ENCODE data around the gene GNAT3.

GNAT3 gene

GRCh38 chr7:80466636-80467035, 45.2 kb downstream of the GNAT3 start:
- DNase-seq (ENCODE audit: low read depth in 4 of 4, low spot score in 1 of 4), result no peak

DNA sequence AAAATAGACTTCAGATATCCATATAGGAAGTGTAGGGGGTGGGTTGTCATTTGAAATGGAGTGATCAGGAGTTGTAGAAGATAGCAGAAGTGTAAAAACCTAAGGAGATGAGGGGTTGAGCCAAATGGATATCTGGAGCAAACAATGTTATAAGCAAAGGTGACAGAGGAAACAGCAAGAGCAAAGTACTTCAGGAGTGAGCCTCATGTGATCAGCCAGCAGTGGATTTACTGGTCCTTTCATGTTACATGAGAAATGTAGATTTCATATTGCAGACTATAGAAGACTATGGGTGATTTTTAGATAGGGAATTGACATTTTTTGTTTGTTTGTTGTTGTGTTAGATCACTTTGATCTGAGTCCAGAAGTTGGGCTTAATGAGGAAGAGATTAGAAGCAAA, 47.7 kb downstream of the GNAT3 start:
- DNase-seq (ENCODE audit: low read depth in 4 of 4, low spot score in 1 of 4), result no peak

GRCh38 chr7:80463272-80463920, 48.5 kb downstream of the GNAT3 start:
- no peak for DNase-seq (ENCODE audit: low read depth in 4 of 4, low spot score in 1 of 4)

- no peak for DNase-seq (ENCODE audit: low read depth in 4 of 4, low spot score in 1 of 4)
These were observed 51.0 kb downstream of the GNAT3 start for GRCh38 chr7:80460857-80461256.

GRCh38 chr7:80459776-80460510, 51.9 kb downstream of the GNAT3 start:
- DNase-seq (ENCODE audit: low read depth in 4 of 4, low spot score in 1 of 4), result no peak

DNA sequence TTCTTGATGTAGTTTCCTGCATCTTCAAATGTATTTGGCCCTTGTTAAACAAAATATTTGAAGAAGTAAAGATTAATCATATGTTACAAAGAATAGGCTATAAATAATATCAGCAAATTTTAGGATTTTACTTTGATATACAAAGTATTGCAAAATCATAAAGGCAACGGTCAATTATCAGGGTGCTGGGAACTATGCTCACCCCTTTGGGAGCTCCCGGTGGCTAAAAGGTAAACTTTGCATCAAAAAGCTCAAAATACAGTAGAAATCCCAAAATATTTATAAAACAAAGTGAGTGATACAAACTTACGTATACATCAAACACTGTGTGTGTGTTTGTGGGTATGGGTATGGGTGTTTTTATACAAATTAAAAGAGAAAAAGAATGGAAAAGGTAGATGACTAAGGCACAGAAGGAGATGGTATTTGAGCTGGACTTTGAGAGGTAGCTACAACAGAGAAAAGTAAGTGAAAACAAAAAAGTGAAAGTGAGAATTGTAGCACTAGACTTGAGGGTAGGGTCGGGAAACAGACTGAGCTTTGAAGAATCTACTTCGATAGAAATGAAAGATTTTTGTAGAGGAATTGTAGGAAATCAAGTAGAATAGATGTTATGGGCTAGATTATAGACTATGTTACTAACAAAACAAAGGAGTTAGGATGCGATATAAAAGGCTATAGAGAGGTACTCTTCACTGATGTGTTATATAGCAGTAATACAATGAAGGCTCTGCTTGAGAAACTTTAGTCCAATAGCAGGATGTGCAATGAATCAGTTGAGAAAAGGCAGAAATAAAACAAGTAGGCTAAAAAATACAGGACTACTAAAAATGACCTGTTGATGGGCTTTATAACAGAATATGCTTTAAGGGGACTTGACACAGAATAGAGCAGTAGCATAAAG, 52.8 kb downstream of the GNAT3 start:
- no peak for DNase-seq (ENCODE audit: low read depth in 4 of 4, low spot score in 1 of 4)

DNA sequence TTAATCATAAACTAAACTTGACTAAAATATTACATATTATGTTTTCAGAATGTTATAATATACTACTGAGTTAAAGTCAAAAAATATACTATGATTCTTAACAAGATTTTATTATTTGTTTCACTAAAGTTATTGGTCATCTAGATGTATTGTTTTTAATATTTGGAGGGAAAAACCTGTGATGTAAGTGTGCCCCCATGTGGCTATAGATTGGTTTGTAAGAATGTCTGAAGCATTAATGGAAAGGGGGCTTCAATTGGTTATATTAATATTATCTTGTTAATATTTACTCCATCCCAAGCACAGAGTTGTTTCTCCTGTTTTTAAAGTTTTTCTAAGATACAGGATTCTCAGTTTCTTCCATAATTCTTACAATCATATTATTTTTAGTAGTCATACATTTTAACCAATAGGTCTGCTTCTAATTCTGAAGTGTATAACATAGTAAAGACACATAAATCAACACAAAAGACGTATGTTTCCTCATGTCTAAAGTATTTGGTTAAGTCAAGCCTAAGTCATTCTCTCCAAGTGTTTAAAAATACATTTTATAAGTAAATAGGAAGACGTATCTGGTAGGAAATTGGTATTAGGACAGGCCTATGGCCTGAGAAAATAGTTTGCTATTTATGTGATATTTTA, 58.0 kb downstream of the GNAT3 start:
- no peak for DNase-seq (ENCODE audit: low read depth in 4 of 4, low spot score in 1 of 4)

DNA sequence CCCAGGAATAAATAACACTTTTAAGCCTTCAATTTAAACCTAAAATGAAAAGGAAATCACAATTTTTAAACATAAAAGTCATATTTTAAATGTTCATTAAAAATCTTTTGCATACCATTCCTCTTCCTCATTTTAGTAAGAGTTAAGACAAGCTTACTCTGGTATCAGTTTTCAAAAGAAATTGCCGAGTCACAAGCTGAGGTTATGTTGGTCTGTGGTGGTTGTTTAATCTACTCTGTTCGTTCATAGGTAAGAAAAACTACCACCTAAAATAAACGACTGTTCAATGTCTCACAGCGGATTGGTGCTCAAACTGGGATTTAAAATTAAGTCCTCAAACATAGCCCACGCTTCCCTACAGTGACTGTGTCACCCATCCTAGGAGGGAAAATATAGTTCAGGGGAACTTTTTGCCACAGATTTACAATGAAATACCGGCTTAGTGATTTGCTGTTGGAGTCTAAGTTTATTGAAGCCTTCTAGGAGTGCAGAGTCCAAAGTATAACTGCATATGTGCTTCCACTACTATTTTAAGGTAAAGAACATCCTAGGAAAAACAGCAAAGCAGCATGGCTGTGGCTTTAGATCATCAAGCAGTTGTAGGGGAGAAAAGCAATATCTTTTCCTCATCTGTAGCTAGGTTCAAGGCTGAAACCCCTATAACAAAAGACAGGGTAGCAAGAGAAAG, 61.1 kb downstream of the GNAT3 start:
- no peak for DNase-seq (ENCODE audit: low read depth in 4 of 4, low spot score in 1 of 4)

DNA sequence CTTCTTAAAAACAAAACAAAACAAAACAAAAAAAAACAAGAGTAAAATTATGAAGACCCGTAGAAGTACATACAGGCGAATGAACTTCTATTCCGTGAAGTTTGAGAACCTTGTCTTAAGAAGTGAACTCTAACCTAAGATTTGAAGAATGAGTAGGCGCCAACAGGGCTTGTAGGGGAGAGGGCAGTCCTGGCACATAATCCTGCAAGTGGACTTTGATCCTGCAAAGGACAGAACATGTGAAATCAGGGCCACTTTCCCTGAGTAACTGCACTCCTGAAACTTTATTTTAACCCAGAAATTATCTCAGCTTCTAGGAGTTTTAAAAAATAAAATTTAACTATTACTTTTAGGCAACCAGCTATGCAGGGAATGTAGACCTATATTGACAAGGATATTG, 62.0 kb downstream of the GNAT3 start:
- DNase-seq (ENCODE audit: low read depth in 4 of 4, low spot score in 1 of 4), result no peak

DNA sequence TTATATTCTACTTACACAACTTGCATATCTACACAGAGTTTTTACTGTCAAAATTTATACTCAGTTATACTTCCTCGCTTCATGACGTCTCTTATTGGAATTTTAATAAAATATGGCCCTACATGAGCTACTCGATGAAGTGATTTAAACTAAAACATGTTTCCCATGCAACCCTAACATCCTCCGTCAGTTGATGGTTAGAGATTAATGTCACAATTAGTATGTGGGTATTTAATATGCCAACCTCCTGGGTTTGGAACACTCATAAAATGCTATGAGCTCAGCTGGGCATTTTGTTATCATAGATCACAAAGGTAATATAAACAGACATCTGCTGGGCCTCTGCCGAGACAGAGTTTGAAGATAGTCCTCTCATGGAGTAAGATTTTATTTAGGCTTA, 66.5 kb downstream of the GNAT3 start:
- DNase-seq (ENCODE audit: low read depth in 4 of 4, low spot score in 1 of 4), result no peak

GRCh38 chr7:80444811-80445210, 67.1 kb downstream of the GNAT3 start:
- no peak for DNase-seq (ENCODE audit: low read depth in 4 of 4, low spot score in 1 of 4)

- no peak for DNase-seq (ENCODE audit: low read depth in 4 of 4, low spot score in 1 of 4)
These were observed 68.5 kb downstream of the GNAT3 start for GRCh38 chr7:80443325-80443724.

- no peak for DNase-seq (ENCODE audit: low read depth in 4 of 4, low spot score in 1 of 4)
These were observed 71.0 kb downstream of the GNAT3 start for GRCh38 chr7:80440883-80441282.

DNA sequence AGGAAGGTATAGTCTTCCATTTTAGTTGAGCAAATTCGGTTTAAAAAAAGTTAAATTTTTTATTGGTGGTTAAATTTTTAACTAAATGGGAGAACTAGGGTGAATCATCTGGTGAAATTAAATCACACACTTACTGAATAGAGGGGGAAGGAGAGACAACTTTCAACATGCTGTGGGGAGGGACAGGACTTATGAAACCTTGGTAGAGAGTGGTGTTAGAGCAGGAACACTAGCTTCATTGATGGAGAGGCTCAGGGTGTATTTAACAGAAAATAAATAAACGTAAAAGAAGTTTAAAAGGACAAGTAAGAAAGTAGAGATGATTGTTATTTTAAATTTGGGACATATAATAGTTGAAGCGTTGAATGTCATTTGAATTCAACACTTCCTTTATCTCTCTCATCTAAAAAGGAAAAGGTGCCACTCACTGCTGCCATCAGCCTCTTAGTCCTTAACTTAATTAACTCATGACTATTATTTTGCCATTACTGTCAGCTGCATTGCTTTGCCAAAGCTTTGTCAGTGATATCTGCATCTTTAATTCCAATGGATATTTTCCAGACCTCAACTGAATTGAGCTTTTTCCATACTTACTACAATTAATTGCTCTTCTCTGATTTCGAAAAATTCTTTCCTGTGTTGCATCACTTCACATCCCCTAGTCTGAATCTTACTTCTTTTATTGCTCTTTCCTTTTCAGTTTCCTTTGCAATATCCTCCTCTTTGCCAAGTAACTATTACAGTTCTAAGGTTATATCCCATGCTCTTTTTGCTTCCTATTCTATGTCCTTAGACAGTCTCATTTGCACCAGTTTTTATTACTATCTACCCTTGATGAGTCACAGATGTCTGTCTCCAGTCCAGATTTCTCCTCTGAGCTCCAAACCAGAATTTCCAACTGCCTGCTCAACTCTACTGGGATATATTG, 71.7 kb downstream of the GNAT3 start:
- DNase-seq (ENCODE audit: low read depth in 4 of 4, low spot score in 1 of 4), result no peak

- no peak for DNase-seq (ENCODE audit: low read depth in 4 of 4, low spot score in 1 of 4)
These were observed 76.3 kb downstream of the GNAT3 start for GRCh38 chr7:80435521-80435920.

GRCh38 chr7:80434047-80434446, 77.8 kb downstream of the GNAT3 start:
- DNase-seq (ENCODE audit: low read depth in 4 of 4, low spot score in 1 of 4), result no peak

- no peak for DNase-seq (ENCODE audit: low read depth in 4 of 4, low spot score in 1 of 4)
These were observed 79.7 kb downstream of the GNAT3 start for GRCh38 chr7:80432166-80432565.

- DNase-seq (ENCODE audit: low read depth in 4 of 4, low spot score in 1 of 4), result no peak
These were observed 82.7 kb downstream of the GNAT3 start for GRCh38 chr7:80429181-80429580.

GRCh38 chr7:80428161-80429054, 83.5 kb downstream of the GNAT3 start:
- DNase-seq (ENCODE audit: low read depth in 4 of 4, low spot score in 1 of 4), result no peak

Measured in stimulated activated CD4-positive, alpha-beta T cell treated with anti-CD3 and anti-CD28 coated beads, Interleukin-1b, Interleukin-23, amount 100 ng/mL, for 24 hours (primary cell).